Anterior cingulate cortex (tissue), 58 donors: ENCODE results near the gene FAM13A.
A peak's percentile ranks its signal among the peaks of the same experiment; 100 is the strongest.
"Not testable (repeated sequence)": the region's sequence is repeated elsewhere in the genome, so short reads cannot be mapped to it uniquely, and the experiment has no call there.

Experiments
- DNase-seq, 58 donors: peaks; one replicate each; lab custom pipeline; 2025; lab: John Stamatoyannopoulos, UW

FAM13A gene

DNA sequence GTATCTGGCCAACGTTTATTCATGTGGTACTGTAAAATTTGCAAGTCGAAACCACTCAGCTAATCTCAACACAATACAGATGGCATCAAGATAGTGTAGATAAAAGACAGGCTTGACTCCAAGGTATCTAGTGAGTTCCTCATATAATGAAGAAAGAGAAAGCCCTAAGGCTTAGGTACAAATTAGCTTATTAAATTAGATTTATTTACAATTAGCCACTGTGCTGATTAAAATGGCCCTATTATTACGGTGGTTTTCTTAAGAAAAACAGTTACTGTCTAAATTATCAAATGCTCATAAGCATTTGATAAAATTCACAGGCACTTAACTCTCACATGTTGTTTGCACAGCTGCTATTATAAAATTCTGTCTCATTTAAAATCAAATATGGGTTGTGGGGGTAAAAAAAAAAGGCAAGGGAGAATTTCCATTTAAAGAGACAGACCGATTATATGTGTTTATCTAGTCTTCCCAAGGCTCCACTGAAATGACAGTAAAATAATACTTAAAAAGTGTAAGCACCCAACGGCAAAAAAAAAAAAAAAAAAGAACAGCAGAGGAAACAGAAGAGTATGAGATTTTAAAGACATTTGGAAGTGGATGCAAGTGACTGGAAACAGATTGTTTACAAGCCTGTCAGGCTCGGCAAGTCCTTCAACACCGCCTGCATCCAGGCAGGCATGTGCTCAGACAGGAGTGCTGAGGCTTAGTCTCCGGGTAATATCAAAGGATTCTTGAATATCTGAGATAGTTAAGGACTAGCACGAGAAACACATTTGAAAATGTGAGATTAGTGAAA, 55.1 kb downstream of the FAM13A start:
- no peak for DNase-seq

DNA sequence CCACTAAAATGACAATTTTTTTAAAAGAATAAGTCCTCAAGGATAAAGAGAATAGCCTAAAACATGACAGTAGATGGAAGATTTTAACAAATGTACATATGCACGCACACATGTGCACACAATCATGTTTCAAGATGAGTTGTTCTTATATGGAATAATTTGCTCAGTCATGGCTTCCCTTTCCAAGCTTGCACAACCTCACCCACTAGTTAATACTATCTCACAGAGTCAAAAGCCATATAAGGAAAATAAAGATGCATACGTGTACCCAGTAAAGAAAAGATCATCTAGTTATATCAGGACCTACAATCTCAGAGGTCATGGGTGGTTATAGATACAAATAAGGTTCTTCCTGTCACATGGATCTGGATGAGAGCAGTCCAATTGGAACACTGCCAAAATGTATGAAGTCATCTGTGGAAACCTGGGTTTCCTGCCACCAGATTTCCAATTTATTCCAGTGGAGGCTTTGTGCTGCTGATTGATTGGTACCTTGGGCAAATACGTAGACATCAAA, 56.1 kb downstream of the FAM13A start:
- DNase-seq: no peak

DNA sequence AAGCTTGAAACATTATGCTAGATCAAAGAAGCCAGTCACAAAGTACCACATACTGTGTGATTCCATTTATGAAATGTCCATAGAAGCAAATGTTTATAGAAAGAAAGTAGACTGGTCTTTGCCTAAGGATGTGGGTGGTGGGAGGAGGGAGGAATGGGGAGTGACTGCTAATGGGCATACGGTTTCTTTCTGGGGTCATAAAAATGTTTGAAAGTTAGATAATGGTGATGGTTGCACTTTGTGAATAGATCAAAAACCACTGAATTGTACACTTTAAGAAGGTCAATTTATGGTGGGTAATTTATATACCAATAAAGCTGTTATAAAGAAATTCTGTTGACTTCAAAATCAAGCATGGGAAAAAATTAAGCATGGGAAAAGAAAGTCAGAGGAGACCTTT, 56.6 kb downstream of the FAM13A start:
- no peak for DNase-seq

DNA sequence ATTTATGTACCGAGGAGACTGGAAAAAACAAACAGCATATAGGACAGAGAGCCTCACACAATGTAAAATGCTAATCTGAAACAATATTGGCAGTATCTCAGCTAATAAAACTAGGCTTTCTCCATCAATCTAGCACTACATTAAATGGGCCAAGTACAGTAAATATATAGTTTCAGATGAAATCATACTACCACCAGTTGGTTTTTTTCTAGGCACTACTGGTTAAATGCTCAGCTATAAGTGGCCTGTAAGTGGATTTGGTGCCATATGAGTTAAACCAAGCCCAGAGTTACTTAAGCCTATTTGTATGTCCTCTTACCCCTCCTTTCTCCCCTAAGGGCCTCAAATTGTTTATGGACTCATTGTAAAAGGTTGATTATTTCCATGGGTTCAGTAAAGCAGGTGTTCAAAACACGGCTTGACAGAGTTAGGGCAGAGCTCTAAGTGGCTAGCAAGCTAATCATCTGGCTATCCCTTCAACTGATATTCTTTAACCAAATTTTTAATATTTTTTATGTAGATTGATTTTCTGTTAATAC, 57.5 kb downstream of the FAM13A start:
- no peak for DNase-seq

DNA sequence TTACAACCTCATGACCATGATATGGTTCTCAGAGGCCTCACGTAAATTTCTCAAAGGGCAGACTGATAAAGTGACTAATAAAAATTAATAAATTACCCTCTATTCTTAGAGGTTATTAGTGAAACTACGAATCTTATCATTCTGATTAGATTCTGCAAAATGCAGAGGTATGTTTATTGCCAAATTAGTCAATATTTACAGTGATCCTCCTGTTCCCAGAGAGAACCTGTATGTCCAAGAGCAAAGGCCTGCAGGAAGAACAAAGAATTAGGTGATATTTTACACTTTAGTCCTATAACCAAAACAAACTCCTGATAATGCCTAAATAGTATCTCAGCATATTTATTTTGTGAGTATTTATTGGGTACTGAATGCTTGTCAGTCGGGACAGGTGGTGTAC, 58.1 kb downstream of the FAM13A start:
- DNase-seq: no peak

DNA sequence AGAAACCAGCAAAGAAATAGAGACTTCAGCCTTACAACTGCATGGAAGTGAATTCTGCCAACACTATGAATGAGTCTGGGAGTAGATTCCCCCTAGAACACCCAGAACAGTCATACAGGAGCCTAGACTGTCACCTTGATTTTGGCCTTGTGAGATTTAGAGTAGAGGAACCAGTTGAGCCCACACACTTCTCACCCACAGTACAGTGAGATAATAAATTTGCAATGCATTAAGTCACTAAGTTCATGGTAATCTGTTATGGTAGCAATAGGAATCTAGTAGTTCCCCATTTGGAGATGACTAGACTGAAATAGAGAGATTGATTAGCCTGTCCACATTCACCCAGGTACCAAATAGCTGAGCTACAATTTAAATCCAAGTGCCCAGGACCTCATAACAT, 59.0 kb downstream of the FAM13A start:
- no peak for DNase-seq

DNA sequence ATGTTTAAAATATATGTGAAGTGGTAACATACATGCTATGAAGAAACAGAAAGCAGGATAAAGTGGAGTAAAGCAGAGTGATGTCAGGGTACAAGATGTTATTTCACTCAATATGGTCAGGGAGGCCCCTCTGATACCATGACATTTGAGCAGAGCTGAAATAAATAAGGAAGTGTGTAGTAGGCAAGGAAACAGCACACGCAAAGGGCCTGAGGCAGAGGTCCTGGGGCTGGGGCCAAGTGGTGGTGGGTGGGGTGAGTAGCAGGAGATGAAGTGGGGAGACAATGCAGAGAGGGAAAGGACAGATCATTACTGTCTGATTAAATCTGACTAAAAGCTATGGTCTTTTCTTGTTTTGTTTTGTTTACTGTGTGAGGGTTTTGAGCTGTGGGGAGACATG, 61.1 kb downstream of the FAM13A start:
- DNase-seq: no peak

DNA sequence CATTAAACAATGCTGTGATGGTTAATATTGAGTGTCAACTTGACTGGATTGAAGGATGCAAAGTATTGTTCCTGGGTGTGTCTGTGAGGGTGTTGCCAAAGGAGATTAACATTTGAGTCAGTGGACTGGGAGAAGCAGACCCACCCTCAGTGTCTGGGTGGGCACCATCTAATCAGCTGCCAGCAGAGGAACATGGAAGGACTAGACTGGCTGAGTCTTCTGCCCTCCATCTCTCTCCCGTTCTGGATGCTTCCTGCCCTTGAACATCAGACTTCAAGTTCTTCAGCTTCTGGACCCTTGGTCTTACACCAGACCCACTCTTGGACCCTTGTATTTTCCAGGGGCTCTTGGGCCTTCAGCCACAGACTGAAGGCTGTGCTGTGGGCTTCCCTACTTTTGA, 61.7 kb downstream of the FAM13A start:
- not testable (repeated sequence) for DNase-seq

DNA sequence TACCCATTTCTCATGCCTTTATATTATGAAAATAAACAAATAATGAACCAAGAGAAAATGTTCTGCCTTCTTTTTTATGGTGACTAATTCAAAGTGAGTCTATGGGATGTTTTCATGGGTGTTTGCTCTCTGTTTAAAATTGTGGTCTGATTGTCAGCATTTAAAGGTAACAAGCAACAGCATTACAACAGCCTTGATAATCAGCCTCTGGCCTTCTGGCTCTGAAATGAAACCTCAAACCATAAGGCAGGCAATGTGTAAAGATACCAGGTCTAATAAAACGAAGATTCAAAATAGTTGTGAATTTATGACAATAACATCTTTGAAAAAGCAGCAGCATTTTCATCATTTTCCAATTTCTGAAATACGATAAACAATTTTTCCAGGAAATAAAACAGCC, 63.7 kb downstream of the FAM13A start:
- DNase-seq: no peak

DNA sequence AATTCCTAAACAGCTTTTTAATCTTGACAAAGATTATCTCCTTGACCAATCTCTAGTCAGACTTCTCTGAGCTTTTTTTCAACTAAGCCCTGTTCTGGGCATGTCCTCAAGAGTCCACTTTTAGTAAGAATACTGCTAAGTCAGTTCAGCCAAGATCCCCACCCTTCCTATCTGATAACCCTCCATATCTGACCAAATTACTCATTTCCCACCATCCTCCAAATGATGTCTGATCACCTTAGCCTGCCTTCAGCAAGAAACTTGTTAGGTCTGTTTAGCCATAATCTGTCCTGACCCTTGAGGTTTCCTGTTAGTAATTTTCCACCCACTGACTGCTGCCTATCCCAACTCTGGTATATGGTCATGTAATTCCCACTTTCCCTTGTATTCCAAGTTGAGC, 65.2 kb downstream of the FAM13A start:
- no peak for DNase-seq

DNA sequence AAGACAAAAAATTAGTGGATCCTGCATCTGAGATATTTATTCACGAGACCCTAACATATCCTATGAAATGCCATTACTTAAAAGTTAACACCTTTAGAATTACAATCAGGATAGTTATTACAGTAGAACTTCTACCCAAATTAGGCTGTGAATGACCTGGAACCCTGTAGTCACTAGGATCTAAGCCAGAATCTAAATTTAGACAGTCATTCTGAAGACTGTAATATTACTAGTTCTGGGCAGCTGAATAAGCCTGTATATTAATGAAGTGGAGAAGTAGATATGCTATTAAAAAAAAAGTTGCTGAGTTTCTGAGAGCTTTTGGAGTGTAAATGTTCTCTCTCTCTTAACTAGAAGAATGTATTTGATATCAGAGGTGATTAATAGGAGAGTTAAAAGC, 67.0 kb downstream of the FAM13A start:
- no peak for DNase-seq

DNA sequence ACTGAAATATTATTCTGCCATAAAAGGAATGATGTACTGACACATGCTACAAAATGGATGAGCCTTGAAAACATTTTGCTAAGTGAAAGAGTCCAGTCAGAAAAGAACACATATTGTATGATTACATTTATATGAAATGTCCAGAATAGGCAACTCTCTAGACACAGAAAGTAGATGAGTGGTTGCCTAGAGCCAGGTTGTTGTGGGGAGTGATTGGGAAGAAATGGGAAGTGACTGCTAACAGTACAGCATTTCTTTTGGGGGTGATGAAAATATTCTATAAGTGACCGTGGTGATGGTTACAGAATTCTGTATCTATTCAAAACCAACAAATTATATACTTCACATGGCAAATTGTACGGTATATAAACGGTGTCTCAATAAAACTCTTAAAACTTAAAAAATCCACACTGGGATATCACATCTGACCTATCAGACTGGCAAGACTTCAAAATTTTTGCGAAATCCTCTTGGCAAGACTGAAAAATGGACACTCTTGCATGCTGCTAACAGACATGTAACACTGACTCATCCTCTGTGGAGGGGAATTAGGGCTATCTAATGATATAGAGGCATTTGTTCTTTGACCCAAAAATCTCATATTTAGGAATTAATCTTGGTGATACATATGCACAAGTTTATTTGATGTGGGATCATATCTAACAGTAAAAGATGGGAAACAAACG, 71.8 kb downstream of the FAM13A start:
- DNase-seq: no peak

DNA sequence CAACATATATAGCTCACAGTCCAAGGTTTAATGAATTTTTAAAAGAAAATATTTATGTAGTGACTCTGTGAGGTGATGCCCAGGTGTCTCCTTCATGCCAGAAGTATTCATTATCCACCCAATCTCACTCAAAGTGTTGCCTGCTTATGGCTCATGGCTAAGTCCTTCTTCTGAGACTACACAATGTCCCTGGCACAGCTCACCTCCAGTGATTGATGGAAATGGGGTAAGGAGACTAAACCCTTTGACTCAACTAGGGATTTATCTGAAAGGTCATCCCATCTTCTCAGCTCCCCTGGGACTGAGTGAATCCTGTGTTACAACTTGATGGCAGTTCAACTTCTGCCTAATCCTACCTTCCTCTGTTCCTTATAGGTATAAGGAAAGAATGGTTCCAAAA, 74.2 kb downstream of the FAM13A start:
- no peak for DNase-seq

DNA sequence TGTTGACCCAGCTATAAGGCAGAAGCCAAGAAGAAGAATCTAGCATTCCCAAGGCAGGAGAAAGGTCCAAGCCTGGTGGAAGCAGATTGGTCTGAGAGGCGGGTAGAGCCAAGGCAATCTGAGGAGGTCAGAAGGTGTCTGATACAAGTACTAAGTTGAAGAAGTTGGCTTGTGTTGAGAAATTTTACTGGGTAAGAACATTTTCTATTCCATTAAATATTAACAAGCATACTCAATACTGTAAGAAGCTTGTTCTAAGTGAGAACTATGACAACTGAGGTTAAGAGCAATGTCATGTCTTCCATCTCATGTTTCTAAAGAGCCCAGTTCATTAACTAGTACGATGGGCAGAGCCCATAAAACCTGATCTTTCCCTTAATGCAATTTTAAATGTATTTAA, 75.0 kb downstream of the FAM13A start:
- no peak for DNase-seq

DNA sequence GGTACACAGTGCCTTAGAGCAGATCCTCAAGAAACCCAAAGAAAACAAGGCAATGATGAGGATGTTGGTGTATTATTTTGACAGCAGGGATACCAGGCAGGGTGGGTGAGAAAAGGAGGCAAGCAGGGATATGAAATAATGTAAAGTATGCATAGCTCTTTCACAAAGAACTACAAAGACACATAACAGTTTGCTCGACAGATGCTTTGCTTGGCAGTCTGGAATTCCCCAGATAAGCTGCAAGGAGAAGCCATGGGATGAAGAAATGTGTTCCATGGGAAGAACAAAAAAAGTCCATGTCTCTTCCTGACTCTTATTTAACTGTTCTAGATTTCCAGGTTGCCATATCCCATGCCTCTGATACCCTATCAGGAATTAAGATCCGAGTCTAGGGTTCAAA, 75.4 kb downstream of the FAM13A start:
- DNase-seq: peak in 4 of 58 donors; percentile 3 to 11 (median 6)

DNA sequence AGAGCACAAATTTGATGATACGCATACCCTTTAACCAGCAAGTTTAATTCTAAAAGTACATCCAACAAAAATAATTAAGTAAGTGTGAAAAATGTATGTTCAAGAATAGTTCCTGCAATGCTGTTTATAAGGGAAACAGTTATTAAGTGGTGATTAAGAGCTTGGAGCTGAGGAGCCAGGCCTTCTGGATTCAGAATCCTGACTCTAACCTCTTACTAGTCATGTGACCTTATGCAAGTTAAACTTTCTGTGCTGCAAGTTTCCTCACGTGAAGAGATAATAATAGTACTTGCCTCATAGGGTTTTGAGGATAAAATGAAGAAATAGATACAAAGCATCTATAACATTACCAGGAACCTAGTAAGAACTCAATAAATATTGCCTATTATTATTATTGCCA, 77.7 kb downstream of the FAM13A start:
- no peak for DNase-seq

DNA sequence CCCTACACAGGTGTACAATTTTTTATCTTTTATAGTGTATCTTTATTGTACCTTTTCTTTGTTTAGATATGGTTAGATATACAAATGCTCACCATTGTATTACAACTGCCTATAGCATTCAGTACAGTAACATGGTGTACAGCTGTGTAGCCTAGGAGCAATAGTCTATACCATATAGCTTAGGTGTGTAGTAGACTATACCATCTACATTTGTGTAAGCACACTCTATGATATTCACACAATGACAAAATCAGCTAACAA, 80.3 kb downstream of the FAM13A start:
- DNase-seq: no peak

DNA sequence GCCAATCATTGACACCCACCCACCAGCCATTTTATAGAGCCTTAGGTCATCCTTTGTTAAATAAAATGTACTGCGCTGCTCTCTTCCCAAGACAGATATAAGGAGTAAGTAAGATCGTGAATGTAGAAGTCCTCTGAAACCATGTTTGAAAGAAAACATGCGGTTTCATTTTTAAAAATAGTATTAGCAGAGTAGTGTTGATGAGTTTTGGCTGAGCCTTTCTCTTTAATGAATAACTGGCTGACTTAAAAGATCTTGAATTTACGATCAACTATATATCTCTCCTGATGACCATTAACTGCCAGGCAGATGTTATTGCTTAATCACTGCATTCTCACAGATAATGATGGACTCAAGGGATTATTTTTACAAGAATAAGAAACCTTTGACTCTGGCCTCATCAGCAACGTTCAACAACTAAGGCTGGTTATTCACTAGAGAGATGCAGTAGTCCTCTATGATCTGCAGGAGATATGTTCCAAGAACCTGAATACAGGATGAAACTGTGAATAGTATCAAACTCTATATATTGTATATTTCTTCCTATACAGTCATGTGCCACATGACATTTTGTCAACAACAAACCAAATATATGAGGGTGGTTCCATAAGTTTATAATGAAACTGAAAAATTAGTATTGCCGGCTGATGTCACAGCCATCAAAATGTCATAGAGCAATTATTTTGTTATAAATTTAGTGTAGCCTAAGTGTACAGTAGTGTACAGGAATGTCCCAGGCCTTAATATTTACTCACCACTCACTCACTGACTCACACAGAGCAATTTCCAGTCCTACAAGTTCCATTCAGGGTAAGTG, 80.8 kb downstream of the FAM13A start:
- no peak for DNase-seq

DNA sequence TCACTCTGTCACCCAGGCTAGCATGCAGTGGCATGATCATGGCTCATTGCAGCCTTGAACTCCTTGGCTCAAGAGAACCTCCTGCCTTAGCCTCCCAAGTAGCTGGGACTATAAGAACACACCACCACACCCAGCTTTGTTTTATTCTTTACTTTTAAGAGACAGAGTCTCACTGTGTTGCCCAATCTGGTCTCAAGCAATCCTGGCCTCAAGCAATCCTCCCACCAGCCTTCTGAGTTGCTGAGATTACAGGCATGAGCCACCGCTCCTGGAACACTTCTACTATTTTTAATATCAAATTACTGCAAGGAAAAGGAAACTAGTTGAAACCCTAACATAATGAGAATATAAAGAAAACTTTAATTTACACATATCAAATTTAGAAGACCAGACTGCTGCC, 85.4 kb downstream of the FAM13A start:
- no peak for DNase-seq

DNA sequence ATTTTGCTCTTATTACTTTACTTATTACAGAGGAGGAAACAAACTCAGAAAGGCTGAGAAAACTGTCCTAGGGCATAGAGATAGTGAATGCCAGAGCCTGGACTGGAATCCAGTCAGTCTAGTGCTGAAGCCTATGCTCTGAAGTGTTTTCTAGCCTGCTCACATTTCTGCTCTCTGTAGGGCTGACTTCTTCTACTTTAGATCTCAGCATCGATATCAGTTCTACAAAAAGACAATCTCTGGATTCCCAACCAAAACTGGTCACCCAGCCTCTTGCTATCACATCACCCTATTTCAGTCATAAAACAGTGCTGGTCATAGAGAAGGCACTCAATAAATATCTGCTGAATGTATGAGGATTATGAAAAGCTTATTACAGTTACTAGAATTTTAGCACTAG, 87.2 kb downstream of the FAM13A start:
- no peak for DNase-seq

DNA sequence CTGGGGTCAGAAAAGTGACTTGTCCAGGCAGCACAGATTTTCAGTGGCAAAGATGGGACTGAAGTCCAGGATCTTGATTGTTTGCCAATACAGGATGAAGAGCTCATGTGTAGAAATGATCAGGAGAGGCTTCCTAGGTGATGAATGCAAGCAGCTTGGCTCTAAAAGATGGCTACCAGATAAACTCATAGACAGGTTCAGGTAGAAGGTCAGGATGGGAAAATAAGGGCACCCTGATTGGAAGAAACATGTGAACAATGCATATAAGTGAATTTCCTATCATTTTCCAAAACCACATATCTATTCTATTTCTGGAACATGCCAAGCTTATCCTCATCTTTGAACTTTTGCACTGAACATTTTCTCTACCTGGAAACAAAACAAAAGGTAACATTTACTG, 87.7 kb downstream of the FAM13A start:
- DNase-seq: no peak
